B cell (primary cell): ENCODE results near the gene IGFLR1. TPM values are rescaled to one million over a fixed set of nuclear protein-coding genes. Genes with fewer than 3 reads are reported as not detected.
A peak's percentile ranks its signal among the peaks of the same experiment; 100 is the strongest.

Experiments used
- ATAC-seq: fragments of 200-7000 bp; cut with Tn5 transposase; one replicate; pipeline ENCODE4 v1.10.0; 2021; ENCODE audit warnings: low read depth, mild to moderate bottlenecking, moderate number of reproducible peaks, moderate library complexity
- CTCF ChIA-PET: fragments of 350-600 bp; sonication (Branson Sonifier 250); formaldehyde crosslinking; loops from one replicate; lab custom pipeline; 2021; ENCODE audit warnings: antibody characterized with exemption, inconsistent platforms; lab: Charles Lee
- POLR2A ChIA-PET: fragments of 350-600 bp; sonication (Branson Sonifier 250); formaldehyde crosslinking; loops from one replicate; lab custom pipeline; 2021; ENCODE audit warnings: antibody characterized with exemption; lab: Charles Lee
- DNase-seq: peaks from one replicate; pipeline ENCODE4 v3.0.0; 2013
- H2AFZ ChIP-seq: 2 replicates; pipeline ENCODE4 v1.6.1; 2012; ENCODE audit warnings: mild to moderate bottlenecking, low read depth, low read length; ENCODE audit not compliant: insufficient read depth, poor library complexity, severe bottlenecking
- H3K27ac ChIP-seq, 2 donors: 1 replicate in 1 of 2; 2 replicates in 1 of 2; pipeline ENCODE4 v1.5.1; 2012 to 2013; ENCODE audit warnings: low read length in 2 of 2, mild to moderate bottlenecking in 2 of 2, moderate library complexity in 1 of 2
- H3K27me3 ChIP-seq, 4 experiments: fragments of 200-600 bp in 1 of 4; sonication (generic) in 1 of 4; replicated peaks in 1 of 4; 1 replicate in 2 of 4; 2 replicates in 2 of 4; pipeline versions ENCODE4 v1.6.1 to v1.7.0; 2013 to 2016; ENCODE audit warnings: low read length in 3 of 4, mild to moderate bottlenecking in 2 of 4, mixed read lengths in 1 of 4, moderate library complexity in 1 of 4; ENCODE audit not compliant: insufficient read depth in 4 of 4, control insufficient read depth in 3 of 4; ENCODE audit errors: control extremely low read depth in 1 of 4
- H3K36me3 ChIP-seq, 2 experiments: replicated peaks in 1 of 2; 1 replicate in 1 of 2; 2 replicates in 1 of 2; pipeline versions ENCODE4 v1.6.1 to v1.7.1; 2013; ENCODE audit warnings: low read length in 1 of 2; ENCODE audit not compliant: insufficient read depth in 2 of 2, control insufficient read depth in 1 of 2; ENCODE audit errors: control extremely low read depth in 1 of 2, extremely low read depth in 1 of 2
- H3K4me1 ChIP-seq, 2 donors: fragments of 200-600 bp in 1 of 2; sonication (generic) in 1 of 2; 1 replicate in 1 of 2; 2 replicates in 1 of 2; pipeline versions ENCODE4 v1.5.1 to v1.6.1; 2013 to 2017; ENCODE audit warnings: low read length in 2 of 2; ENCODE audit not compliant: control insufficient read depth in 2 of 2, insufficient read depth in 2 of 2
- H3K4me2 ChIP-seq: replicated peaks from 2 replicates; pipeline ENCODE3; 2012; ENCODE audit warnings: mild to moderate bottlenecking, low read depth, low read length; ENCODE audit not compliant: poor library complexity, severe bottlenecking
- H3K4me3 ChIP-seq, 5 experiments: fragments of 200-600 bp in 1 of 5; sonication (generic) in 1 of 5; 1 replicate in 3 of 5; 2 replicates in 2 of 5; pipeline versions ENCODE4 v1.5.1 to v1.7.0; 2011 to 2016; ENCODE audit warnings: low read length in 4 of 5, mild to moderate bottlenecking in 4 of 5, low read depth in 2 of 5, control low read depth in 1 of 5, moderate library complexity in 1 of 5; ENCODE audit not compliant: insufficient read depth in 1 of 5; ENCODE audit errors: control extremely low read depth in 1 of 5, extremely low read depth in 1 of 5
- H3K79me2 ChIP-seq: fragments of 200-600 bp; sonication (generic); one replicate; pipeline ENCODE4 v1.6.0; 2016; ENCODE audit warnings: low read length; ENCODE audit not compliant: control insufficient read depth, insufficient read depth
- H3K9ac ChIP-seq: fragments of 200-600 bp; sonication (generic); 2 replicates; pipeline ENCODE4 v1.6.1; 2017; ENCODE audit warnings: mild to moderate bottlenecking, low read length, moderate library complexity
- H3K9me3 ChIP-seq, 3 donors: one replicate each; pipeline versions ENCODE4 v1.6.1 to v1.7.1; 2013; ENCODE audit warnings: low read length in 2 of 3; ENCODE audit not compliant: control insufficient read depth in 2 of 3, insufficient read depth in 1 of 3; ENCODE audit errors: control extremely low read depth in 1 of 3
- H4K20me1 ChIP-seq: 2 replicates; pipeline ENCODE4 v1.6.0; 2012; ENCODE audit warnings: mild to moderate bottlenecking, low read length; ENCODE audit not compliant: insufficient read depth, control insufficient read depth, poor library complexity, severe bottlenecking
- H3K27ac Mint-ChIP-seq: one replicate; pipeline ENCODE4 v1.8.0; 2021; ENCODE audit warnings: mixed read lengths
- H3K27me3 Mint-ChIP-seq: one replicate; pipeline ENCODE4 v1.8.0; 2021; ENCODE audit warnings: mixed read lengths
- H3K4me1 Mint-ChIP-seq: one replicate; pipeline ENCODE4 v1.8.0; 2021; ENCODE audit warnings: mixed read lengths
- H3K4me3 Mint-ChIP-seq: one replicate; pipeline ENCODE4 v1.8.0; 2021; ENCODE audit warnings: mixed read lengths
- H3K9me3 Mint-ChIP-seq: one replicate; pipeline ENCODE4 v1.8.0; 2022; ENCODE audit warnings: mixed read lengths; ENCODE audit not compliant: insufficient read depth
- CTCF ChIP-seq: fragments of 200-600 bp; IDR thresholded peaks from one replicate; pipeline ENCODE4 v1.8.0; 2022; ENCODE audit warnings: antibody characterized with exemption, mild to moderate bottlenecking
- EZH2 ChIP-seq: IDR thresholded peaks from 2 replicates; pipeline ENCODE4 v1.6.1; 2012; ENCODE audit warnings: borderline replicate concordance, low read depth, mild to moderate bottlenecking, moderate library complexity, low read length; ENCODE audit not compliant: insufficient read depth, poor library complexity, severe bottlenecking
- WGBS: methylation state at CpG from one replicate; pipeline ENCODE4 v1.1.5; 2013; ENCODE audit warnings: missing lambda C conversion rate; ENCODE audit not compliant: insufficient coverage; 5-methylcytosine and 5-hydroxymethylcytosine counted together
- intact Hi-C: fragments of 100-400 bp; cut with micrococcal nuclease; formaldehyde crosslinking; loops from one replicate; pipeline ENCODE4 v1.10.0; 2022
- polyA plus RNA-seq: library from polyadenylated mRNA; depleted of rRNA; stranded (reverse); fragments of >200 nt; gene quantifications from 2 replicates; pipeline ENCODE4 v1.2.3, GENCODE V29; 2012
- total RNA-seq, 2 donors: library from RNA; stranded (reverse); fragments of 120-200 nt in 1 of 2; gene quantifications; 1 replicate in 1 of 2; 2 replicates in 1 of 2; pipeline versions ENCODE4 v1.2.3 to v1.2.4, GENCODE V29; 2013 to 2022

IGFLR1 gene
- total and polyA plus RNA-seq, 2 donors (not counting 1 experiment from before 2014, with no cell fraction given), result 130 to 245 TPM

- Mint-ChIP-seq H3K4me1 (peaks cover 10% of the 10 kb centered on the region), H3K27me3 (no peaks in the 10 kb centered on the region), H3K9me3 (no peaks in the 10 kb centered on the region), H3K4me3 (peak overlapping the region; percentile 37), H3K27ac (no peak overlapping the region)
- TF ChIP-seq CTCF (no peak), EZH2 (no peak)
- 82% methylated on average over 7 of the region's 7 CpGs for WGBS
- Histone ChIP-seq H3K9me3 (no peaks in the 10 kb centered on the region), H3K4me3 (no peak overlapping the region), H3K27ac (no peak overlapping the region), H3K4me1 (peaks cover 10 to 16% of the 10 kb centered on the region in 2 donors), H2AFZ (no peak overlapping the region), H3K36me3 (peaks cover 0 to 5% of the 10 kb centered on the region in 2 experiments), H3K27me3 (no peaks in the 10 kb centered on the region), H3K79me2 (peaks cover 4% of the 10 kb centered on the region), H4K20me1 (no peaks in the 10 kb centered on the region), H3K4me2 (no peak overlapping the region), H3K9ac (no peak overlapping the region)
- CTCF ChIA-PET, result interaction anchor here (0.5 kb wide), 1 partner anchor 272 kb away, joined by 3 read pairs; no protein-coding TSS in a partner anchor
- intact Hi-C loops, result no loop called here
- POLR2A ChIA-PET, result no interaction called here
- ATAC-seq (no peak), DNase-seq (no peak)
Observed at GRCh38 chr19:35777961-35778360, 35.7 kb upstream of the IGFLR1 start.

GRCh38 chr19:35777086-35777841, 35.0 kb upstream of the IGFLR1 start:
- TF ChIP-seq EZH2, result no peak
- TF ChIP-seq CTCF, result no peak
- H3K9me3 ChIP-seq, result no peaks in the 10 kb centered on the region
- Mint-ChIP-seq H3K27ac (no peak overlapping the region), H3K4me1 (peaks cover 10% of the 10 kb centered on the region), H3K9me3 (no peaks in the 10 kb centered on the region), H3K4me3 (peak overlapping the region; percentile 61), H3K27me3 (no peaks in the 10 kb centered on the region)
- no peaks in the 10 kb centered on the region for H3K27me3 ChIP-seq
- WGBS, result 90% methylated on average over 18 of the region's 19 CpGs
- intact Hi-C loops, result no loop called here
- ATAC-seq, result no peak
- H3K9ac ChIP-seq, result no peak overlapping the region
- no peaks in the 10 kb centered on the region for H4K20me1 ChIP-seq
- H3K27ac ChIP-seq, result no peak overlapping the region
- no peak overlapping the region for H3K4me3 ChIP-seq
- H3K4me2 ChIP-seq, result no peak overlapping the region
- H3K4me1 ChIP-seq, result peaks cover 10 to 16% of the 10 kb centered on the region in 2 donors
- no peak overlapping the region for H2AFZ ChIP-seq
- peaks cover 4% of the 10 kb centered on the region for H3K79me2 ChIP-seq
- peaks cover 0 to 2% of the 10 kb centered on the region in 2 experiments for H3K36me3 ChIP-seq
- POLR2A ChIA-PET, result no interaction called here
- DNase-seq, result no peak
- CTCF ChIA-PET, result interaction anchor here (0.5 kb wide), 1 partner anchor 273 kb away, joined by 3 read pairs; no protein-coding TSS in a partner anchor
